ENCODE results near the gene ATG14. TPM values are rescaled to one million over a fixed set of nuclear protein-coding genes. Genes with fewer than 3 reads are reported as not detected.

ATG14 gene
- total RNA-seq, 2 donors from 2014 or later, result 10.6 to 10.9 TPM

DNA sequence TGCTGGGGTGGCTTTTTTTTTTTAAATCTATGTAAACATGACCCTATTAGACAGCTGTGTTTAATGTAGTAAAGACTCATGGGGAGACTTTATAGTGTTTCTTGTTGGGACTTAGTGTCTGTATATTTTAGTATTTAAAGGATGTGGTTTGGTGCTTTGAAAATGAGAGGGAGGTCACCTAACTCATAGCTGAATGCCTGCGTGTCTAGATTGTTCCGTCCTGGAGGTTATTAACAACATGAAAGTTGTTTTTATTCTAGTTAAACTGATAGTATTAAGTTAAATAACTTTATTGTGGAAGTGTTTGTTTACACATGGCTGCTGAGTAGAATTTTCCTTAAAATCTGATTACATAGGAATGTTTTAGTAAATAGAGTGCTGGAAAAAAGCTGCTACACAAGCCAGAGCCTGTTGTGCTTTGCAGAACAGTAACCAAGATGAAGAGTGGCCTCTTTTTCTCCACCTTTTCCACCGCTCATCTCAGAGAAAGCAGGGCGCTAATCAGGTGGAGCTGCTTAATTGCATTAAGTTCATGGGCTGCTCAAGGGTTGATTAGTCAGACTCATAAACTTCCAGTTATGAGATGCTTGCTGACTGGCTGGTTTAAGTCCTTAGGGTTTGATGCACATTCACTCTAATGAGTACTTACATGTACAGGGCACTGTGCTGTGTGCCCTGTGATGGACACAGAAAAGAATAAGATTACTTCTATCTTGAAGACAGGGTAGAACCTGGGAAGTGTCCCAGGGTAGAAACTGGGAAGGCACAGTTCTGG, 77.7 kb downstream of the ATG14 start:
- Histone ChIP-seq H3K27ac (peak overlapping the region in 2 of 4 donors; percentile 30 to 43), H3K4me3 (no peak overlapping the region), H3K36me3 (replicated peaks in 1 of 2; ENCODE audit: insufficient read depth in 1 of 2, low read depth in 2 of 2) (no peaks in the 10 kb centered on the region), H3K4me1 (peaks cover 26% of the 10 kb centered on the region), H3K27me3 (no peaks in the 10 kb centered on the region), H3K9me3 (no peaks in the 10 kb centered on the region)
- DNase-seq (no peak), ATAC-seq (peak; percentile 33)
- intact Hi-C loops (cut with DNase I), result no loop called here
- TF ChIP-seq, protein P1, sequence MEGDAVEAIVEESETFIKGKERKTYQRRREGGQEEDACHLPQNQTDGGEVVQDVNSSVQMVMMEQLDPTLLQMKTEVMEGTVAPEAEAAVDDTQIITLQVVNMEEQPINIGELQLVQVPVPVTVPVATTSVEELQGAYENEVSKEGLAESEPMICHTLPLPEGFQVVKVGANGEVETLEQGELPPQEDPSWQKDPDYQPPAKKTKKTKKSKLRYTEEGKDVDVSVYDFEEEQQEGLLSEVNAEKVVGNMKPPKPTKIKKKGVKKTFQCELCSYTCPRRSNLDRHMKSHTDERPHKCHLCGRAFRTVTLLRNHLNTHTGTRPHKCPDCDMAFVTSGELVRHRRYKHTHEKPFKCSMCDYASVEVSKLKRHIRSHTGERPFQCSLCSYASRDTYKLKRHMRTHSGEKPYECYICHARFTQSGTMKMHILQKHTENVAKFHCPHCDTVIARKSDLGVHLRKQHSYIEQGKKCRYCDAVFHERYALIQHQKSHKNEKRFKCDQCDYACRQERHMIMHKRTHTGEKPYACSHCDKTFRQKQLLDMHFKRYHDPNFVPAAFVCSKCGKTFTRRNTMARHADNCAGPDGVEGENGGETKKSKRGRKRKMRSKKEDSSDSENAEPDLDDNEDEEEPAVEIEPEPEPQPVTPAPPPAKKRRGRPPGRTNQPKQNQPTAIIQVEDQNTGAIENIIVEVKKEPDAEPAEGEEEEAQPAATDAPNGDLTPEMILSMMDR (IDR thresholded peaks at IDR 0.05), result no peak
- no peak for TF ChIP-seq POLR2A (IDR thresholded peaks at IDR 0.05)
- 32 to 37% methylated on average over 4 of the region's 4 CpGs for WGBS, 2 donors

GRCh38 chr14:55332654-55333570, 78.7 kb downstream of the ATG14 start:
- Histone ChIP-seq H3K4me3 (no peak overlapping the region), H3K9me3 (no peaks in the 10 kb centered on the region), H3K36me3 (replicated peaks in 1 of 2; ENCODE audit: insufficient read depth in 1 of 2, low read depth in 2 of 2) (no peaks in the 10 kb centered on the region), H3K27me3 (no peaks in the 10 kb centered on the region), H3K27ac (peak overlapping the region in 3 of 4 donors; percentile 2 to 48 (median 43)), H3K4me1 (peaks cover 35% of the 10 kb centered on the region)
- WGBS, 2 donors, result 37 to 47% methylated on average over 7 of the region's 7 CpGs
- no peak for TF ChIP-seq POLR2A (IDR thresholded peaks at IDR 0.05)
- TF ChIP-seq, protein P1 (IDR thresholded peaks at IDR 0.05), result no peak
- ATAC-seq (no peak), DNase-seq (no peak)
- intact Hi-C loops (cut with DNase I), result no loop called here

DNA sequence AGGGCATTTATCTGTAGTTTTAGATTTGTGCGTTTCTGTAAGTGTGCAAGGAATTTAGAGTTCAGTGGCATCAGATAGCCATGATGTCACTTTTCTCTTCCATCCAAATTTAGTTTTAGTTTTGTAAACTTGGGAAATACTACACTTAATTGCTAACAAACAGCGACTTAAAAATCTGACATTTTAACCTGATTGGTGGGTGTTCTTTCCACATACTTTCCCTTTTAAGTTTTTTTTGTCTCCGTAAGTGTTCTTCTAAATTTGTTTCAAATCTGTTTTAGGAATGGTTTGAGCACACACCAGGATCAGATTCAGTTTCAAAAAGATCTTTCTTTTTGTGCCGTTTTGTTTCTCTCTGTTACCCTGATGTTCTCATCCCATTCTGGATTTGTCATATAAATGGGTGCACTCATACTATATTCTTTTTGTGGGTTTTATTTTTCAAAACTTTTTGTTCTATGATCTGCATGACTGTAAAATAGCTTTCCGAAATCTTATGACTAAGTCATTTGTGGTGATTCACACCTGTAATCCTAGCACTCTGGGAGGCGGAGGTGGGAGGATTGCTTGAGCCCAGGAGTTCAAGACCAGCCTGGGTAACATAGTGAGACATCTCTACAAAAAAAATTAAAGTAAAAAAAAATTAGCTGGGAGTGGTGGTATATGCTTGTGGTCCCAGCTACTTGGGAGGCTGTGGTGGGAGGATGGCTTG, 81.5 kb downstream of the ATG14 start:
- intact Hi-C loops (cut with DNase I), result no loop called here
- ATAC-seq (no peak), DNase-seq (no peak)
- TF ChIP-seq POLR2A (IDR thresholded peaks at IDR 0.05), result no peak
- TF ChIP-seq, protein P1 (IDR thresholded peaks at IDR 0.05), result no peak
- 75 to 80% methylated on average over 6 of the region's 6 CpGs for WGBS, 2 donors
- H3K27ac ChIP-seq, result no peak overlapping the region
- no peak overlapping the region for H3K4me3 ChIP-seq
- H3K36me3 ChIP-seq (replicated peaks in 1 of 2; ENCODE audit: insufficient read depth in 1 of 2, low read depth in 2 of 2), result no peaks in the 10 kb centered on the region
- H3K4me1 ChIP-seq, result peaks cover 35% of the 10 kb centered on the region
- no peaks in the 10 kb centered on the region for H3K9me3 ChIP-seq
- no peaks in the 10 kb centered on the region for H3K27me3 ChIP-seq

DNA sequence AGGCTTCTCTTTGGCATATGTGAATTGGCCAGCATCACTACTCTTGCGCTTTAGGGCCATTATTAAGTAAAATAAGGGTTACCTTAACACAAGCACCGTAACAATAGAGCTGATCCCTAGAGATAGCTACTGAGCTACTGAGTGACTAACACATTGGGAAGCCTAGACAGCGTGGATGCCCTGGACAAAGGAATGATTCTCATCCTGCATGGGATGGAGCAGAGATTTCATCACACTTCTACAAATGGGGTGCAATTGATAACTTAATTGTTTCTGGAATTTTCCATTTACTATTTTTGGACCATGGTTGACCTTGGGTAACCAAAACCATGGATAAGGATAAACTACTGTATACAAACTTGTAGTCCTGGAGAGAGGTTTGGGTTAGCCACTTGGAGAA, 83.3 kb downstream of the ATG14 start:
- H3K36me3 ChIP-seq (replicated peaks in 1 of 2; ENCODE audit: insufficient read depth in 1 of 2, low read depth in 2 of 2), result no peaks in the 10 kb centered on the region
- 54 to 84% methylated on average over 3 of the region's 3 CpGs for WGBS, 2 donors
- no peaks in the 10 kb centered on the region for H3K27me3 ChIP-seq
- H3K9me3 ChIP-seq, result no peaks in the 10 kb centered on the region
- ATAC-seq, result no peak
- H3K4me1 ChIP-seq, result peaks cover 22% of the 10 kb centered on the region
- intact Hi-C loops (cut with DNase I), result no loop called here
- H3K27ac ChIP-seq, result no peak overlapping the region
- H3K4me3 ChIP-seq, result no peak overlapping the region
- no peak for DNase-seq
- TF ChIP-seq POLR2A (IDR thresholded peaks at IDR 0.05), result no peak
- TF ChIP-seq, protein P1 (IDR thresholded peaks at IDR 0.05), result no peak
